SU-DHL-6 (cell line): ENCODE results near the gene CLASP1.
"Not testable (repeated sequence)": the region's sequence is repeated elsewhere in the genome, so short reads cannot be mapped to it uniquely, and the experiment has no call there.

Experiments used
- H2AFZ ChIP-seq: fragments of 200-600 bp; sonication (generic); 2 replicates; pipeline ENCODE4 v1.6.1; 2014; ENCODE audit warnings: low read depth, mild to moderate bottlenecking, moderate library complexity, mixed read lengths, antibody characterized with exemption, low read length; ENCODE audit not compliant: severe bottlenecking
- H3F3A ChIP-seq: fragments of 200-600 bp; shearing (Covaris generic); 2 replicates; pipeline ENCODE4 v1.6.0; 2016; ENCODE audit warnings: antibody characterized with exemption, mild to moderate bottlenecking; ENCODE audit not compliant: insufficient read depth
- H3K27ac ChIP-seq: fragments of 200-600 bp; sonication (generic); 2 replicates; pipeline ENCODE4 v1.5.1; 2016; ENCODE audit warnings: low read depth, mild to moderate bottlenecking, low read length, moderate library complexity, mixed read lengths
- H3K27me3 ChIP-seq: fragments of 200-600 bp; sonication (generic), shearing (Covaris generic); 2 replicates; pipeline ENCODE4 v1.6.0; 2014; ENCODE audit warnings: mild to moderate bottlenecking, low read length
- H3K36me3 ChIP-seq: fragments of 200-600 bp; sonication (generic); 2 replicates; pipeline ENCODE4 v1.6.1; 2014; ENCODE audit warnings: mild to moderate bottlenecking, low read length, mixed read lengths
- H3K4me2 ChIP-seq: fragments of 300-600, 200-600 bp; shearing (Covaris generic), sonication (generic); 2 replicates; pipeline ENCODE4 v1.6.0; 2014; ENCODE audit warnings: low read length, low read depth, mild to moderate bottlenecking; ENCODE audit not compliant: poor library complexity, severe bottlenecking
- H3K4me3 ChIP-seq: fragments of 200-600 bp; sonication (generic); 2 replicates; pipeline ENCODE4 v1.5.1; 2014; ENCODE audit warnings: antibody characterized with exemption, low read length, mild to moderate bottlenecking, mixed read lengths; ENCODE audit not compliant: insufficient read depth, poor library complexity, severe bottlenecking
- H3K79me2 ChIP-seq: fragments of 200-600 bp; sonication (generic); 2 replicates; pipeline ENCODE4 v1.6.1; 2014; ENCODE audit warnings: mild to moderate bottlenecking, low read length, moderate library complexity; ENCODE audit not compliant: insufficient read depth
- H3K9ac ChIP-seq: fragments of 200-600 bp; sonication (generic); 2 replicates; pipeline ENCODE4 v1.7.0; 2014; ENCODE audit warnings: mild to moderate bottlenecking, low read length
- H3K9me2 ChIP-seq: fragments of 200-600 bp; sonication (generic); replicated peaks from 2 replicates; pipeline ENCODE4 v1.6.1; 2014; ENCODE audit warnings: low read length; ENCODE audit not compliant: insufficient read depth
- H3K9me3 ChIP-seq: fragments of 200-600 bp; sonication (generic); 2 replicates; pipeline ENCODE4 v1.6.1; 2014; ENCODE audit warnings: low read length, mixed read lengths; ENCODE audit not compliant: insufficient read depth
- H4K20me1 ChIP-seq: fragments of 200-600 bp; sonication (generic); 2 replicates; pipeline ENCODE4 v1.6.1; 2014; ENCODE audit warnings: low read depth, mild to moderate bottlenecking, antibody characterized with exemption, low read length, moderate library complexity, mixed read lengths
- CTCF ChIP-seq: fragments of 200-600 bp; sonication (generic); IDR thresholded peaks from one replicate; pipeline ENCODE4 v1.5.1; 2017; ENCODE audit warnings: antibody characterized with exemption, mild to moderate bottlenecking, low read length, moderate library complexity; ENCODE audit not compliant: insufficient read depth, poor library complexity, severe bottlenecking
- EZH2phosphoT487 ChIP-seq: fragments of 200-600 bp; sonication (generic), shearing (Covaris generic); conservative IDR thresholded peaks from 2 replicates; pipeline ENCODE4 v1.6.1; 2018; ENCODE audit warnings: mild to moderate bottlenecking, antibody characterized with exemption, low read length, moderate library complexity, mixed read lengths

CLASP1 gene

GRCh38 chr2:121564905-121565304 is 84.4 kb downstream of the CLASP1 start:
- no peaks in the 10 kb centered on the region for H3K9me2 ChIP-seq
- H3K4me2 ChIP-seq, result no peak overlapping the region
- H3K79me2 ChIP-seq, result peaks cover 31% of the 10 kb centered on the region
- no peaks in the 10 kb centered on the region; the same call in 1 of the 2 replicates for H3K9me3 ChIP-seq
- no peak overlapping the region for H3K4me3 ChIP-seq
- H4K20me1 ChIP-seq, result no peaks in the 10 kb centered on the region
- H2AFZ ChIP-seq, result no peak overlapping the region
- H3K9ac ChIP-seq, result no peak overlapping the region
- no peak for TF ChIP-seq EZH2phosphoT487
- no peak for TF ChIP-seq CTCF
- H3K36me3 ChIP-seq, result no peaks in the 10 kb centered on the region
- peaks cover 4% of the 10 kb centered on the region; the same call in 1 of the 2 replicates for H3F3A ChIP-seq
- no peak overlapping the region for H3K27ac ChIP-seq
- no peaks in the 10 kb centered on the region for H3K27me3 ChIP-seq

GRCh38 chr2:121563754-121564153 is 85.5 kb downstream of the CLASP1 start:
- H2AFZ ChIP-seq, H4K20me1 ChIP-seq, H3K36me3 ChIP-seq, H3K4me2 ChIP-seq, H3K4me3 ChIP-seq, H3F3A ChIP-seq, H3K9me2 ChIP-seq, H3K27ac ChIP-seq, H3K9ac ChIP-seq, H3K9me3 ChIP-seq, H3K27me3 ChIP-seq: not testable (repeated sequence)
- H3K79me2 ChIP-seq, result peaks cover 33% of the 10 kb centered on the region

GRCh38 chr2:121562269-121563176 is 86.7 kb downstream of the CLASP1 start:
- Histone ChIP-seq H3K36me3 (no peaks in the 10 kb centered on the region), H3K9me3 (no peaks in the 10 kb centered on the region; the same call in 1 of the 2 replicates), H2AFZ (no peak overlapping the region), H3K27ac (no peak overlapping the region), H3K4me2 (no peak overlapping the region), H3K9me2 (no peaks in the 10 kb centered on the region), H3K27me3 (no peaks in the 10 kb centered on the region), H3F3A (peaks cover 4% of the 10 kb centered on the region; the same call in 1 of the 2 replicates), H3K79me2 (peaks cover 42% of the 10 kb centered on the region), H4K20me1 (no peaks in the 10 kb centered on the region), H3K4me3 (no peak overlapping the region), H3K9ac (no peak overlapping the region)
- TF ChIP-seq CTCF (no peak), EZH2phosphoT487 (no peak)

- Histone ChIP-seq H3K36me3 (no peaks in the 10 kb centered on the region), H3K79me2 (peaks cover 49% of the 10 kb centered on the region)
These were observed 87.5 kb downstream of the CLASP1 start for GRCh38 chr2:121561617-121562268.

More at GRCh38 chr2:121561617-121562268, 87.5 kb downstream of the CLASP1 start:
- Histone ChIP-seq H3K9ac (no peak overlapping the region), H4K20me1 (no peaks in the 10 kb centered on the region), H3K4me3 (no peak overlapping the region), H2AFZ (no peak overlapping the region), H3K27me3 (no peaks in the 10 kb centered on the region), H3K9me2 (no peaks in the 10 kb centered on the region), H3F3A (peaks cover 4% of the 10 kb centered on the region; the same call in 1 of the 2 replicates), H3K4me2 (no peak overlapping the region), H3K27ac (no peak overlapping the region), H3K9me3 (no peaks in the 10 kb centered on the region; the same call in 1 of the 2 replicates)
- TF ChIP-seq EZH2phosphoT487 (no peak), CTCF (no peak)
